ENCODE results near the gene CEACAM6. TPM values are rescaled to one million over a fixed set of nuclear protein-coding genes. Genes with fewer than 3 reads are reported as not detected.
A peak's percentile ranks its signal among the peaks of the same experiment; 100 is the strongest.

The CEACAM6 gene
- total RNA-seq, 1 experiment from 2014 or later: not detected

DNA sequence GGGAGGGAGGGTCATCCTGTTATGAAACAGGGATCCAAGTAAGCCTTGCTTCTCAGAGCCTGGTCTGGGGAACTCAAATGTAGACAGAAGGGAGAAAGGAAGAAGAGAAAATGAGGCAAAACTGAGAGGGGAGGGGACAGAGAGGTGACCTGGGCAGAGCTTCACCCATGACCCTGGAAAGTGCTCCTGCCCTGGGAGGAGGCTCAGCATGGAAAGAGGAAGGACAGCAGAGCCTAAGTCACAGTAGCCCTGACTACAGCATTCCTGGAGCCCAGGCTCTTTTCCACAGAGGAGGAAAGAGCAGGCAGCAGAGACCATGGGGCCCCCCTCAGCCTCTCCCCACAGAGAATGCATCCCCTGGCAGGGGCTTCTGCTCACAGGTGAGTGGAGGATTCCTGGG, 41.0 kb downstream of the CEACAM6 start, which contains the start of gene CEACAM3:
Gene CEACAM3, plus strand, starts transcription at position 226 of the 400 bp plus-strand sequence. Its CDS starts 91 bp downstream, at position 317.
- no peak for DNase-seq (ENCODE audit: low spot score)

DNA sequence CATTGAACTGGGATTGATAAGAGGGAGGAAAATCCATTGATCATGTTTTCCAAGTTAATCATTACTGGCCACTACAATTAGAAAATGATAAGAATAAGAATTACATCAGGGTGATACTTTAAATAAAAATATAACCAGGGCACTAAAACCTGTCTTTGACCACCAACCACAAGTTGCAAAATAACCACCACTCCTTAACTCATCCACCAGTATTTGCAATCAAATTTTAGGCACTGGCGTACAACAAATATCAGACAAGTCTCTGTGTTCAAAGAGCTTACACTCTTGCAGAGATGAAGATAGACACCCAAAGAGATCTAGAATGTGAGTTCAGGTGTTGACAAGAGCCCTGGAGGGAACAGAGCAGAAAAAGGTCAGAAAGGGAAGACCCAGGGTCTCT, 41.6 kb downstream of the CEACAM6 start:
- no peak for DNase-seq (ENCODE audit: low spot score)

DNA sequence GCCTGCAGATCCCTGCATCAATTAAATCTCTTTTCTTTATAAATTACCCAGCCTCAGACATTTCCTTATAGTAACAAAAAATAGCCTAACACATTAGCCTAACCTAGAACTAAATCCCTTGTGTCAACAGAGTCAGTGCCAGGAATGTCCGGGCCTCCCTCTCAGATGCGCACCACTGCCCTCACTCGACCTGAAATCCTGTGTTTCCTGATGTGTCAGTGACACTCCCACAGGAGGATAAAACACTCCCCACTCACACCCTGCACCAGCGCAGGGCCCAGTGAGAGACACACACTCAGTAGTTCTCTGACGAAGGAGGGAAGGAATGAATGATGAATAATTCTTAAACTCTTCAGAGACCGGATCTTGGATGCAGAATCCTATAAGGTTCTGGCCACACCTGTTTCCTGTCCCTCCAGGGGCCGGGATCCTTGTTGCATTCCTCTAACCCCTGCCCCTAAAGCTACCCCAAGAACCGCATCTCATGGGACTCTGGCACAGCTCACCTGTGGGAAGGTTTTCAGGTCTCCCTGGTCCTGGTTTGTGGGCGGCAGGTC, 44.2 kb downstream of the CEACAM6 start:
- no peak for DNase-seq (ENCODE audit: low spot score)

DNA sequence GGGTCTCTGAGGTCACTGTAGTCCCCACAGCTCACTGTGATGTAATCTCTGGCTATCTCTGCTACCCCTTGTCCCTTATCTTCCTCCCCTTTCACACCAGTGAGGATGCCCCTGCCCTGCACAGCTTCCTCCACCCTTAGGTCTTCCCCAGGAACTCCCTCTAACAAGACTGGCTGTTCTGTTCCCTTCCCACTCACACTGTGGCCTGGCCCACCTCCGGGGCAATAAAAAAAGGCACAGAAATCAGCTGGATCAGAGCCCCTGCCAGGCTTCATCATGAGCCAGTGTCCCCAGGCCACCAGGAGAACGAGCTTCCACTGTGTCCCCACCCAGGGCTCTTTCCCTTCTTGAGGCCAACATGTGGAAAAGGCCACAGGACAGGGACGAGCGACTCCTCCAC, 45.7 kb downstream of the CEACAM6 start:
- DNase-seq (ENCODE audit: low spot score): no peak

DNA sequence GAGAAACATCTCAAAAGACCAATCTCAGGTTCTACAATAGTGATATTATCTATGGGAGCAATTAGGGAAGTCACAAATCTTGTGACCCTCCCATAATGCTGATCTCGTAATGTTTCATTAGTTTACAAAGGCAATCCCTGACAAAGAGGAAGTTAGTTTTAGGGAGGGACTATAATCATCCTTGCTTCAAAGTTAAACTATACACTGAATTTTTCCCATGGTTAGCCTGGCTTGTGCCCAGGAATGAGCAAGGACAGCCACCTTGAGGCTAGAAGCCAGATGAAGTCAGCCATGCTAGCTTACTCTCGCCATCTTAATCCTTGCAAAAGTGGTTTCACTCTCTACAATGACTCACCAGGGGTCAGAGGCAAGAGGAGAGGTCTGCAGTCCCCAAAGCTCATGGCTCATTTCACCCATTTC, 46.5 kb downstream of the CEACAM6 start:
- no peak for DNase-seq (ENCODE audit: low spot score)

DNA sequence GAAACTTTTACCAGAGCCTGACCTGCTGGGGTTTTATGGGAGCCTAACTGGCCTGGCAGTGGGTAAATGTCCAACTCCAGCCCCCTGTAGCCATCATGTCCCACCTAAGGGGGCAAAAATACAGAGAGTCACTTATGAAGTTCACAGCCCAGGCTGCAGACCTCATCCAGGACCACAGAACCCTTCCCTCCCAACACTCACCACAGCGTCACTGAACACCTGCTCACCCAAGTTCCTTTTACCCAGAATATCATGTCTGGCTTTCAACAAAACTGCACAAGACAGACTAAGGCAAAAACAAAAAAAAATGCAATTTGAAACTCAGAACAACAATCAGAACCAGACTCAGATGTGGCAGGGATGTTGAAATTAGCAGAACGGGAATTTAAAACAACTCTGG, 47.4 kb downstream of the CEACAM6 start:
- no peak for DNase-seq (ENCODE audit: low spot score)

DNA sequence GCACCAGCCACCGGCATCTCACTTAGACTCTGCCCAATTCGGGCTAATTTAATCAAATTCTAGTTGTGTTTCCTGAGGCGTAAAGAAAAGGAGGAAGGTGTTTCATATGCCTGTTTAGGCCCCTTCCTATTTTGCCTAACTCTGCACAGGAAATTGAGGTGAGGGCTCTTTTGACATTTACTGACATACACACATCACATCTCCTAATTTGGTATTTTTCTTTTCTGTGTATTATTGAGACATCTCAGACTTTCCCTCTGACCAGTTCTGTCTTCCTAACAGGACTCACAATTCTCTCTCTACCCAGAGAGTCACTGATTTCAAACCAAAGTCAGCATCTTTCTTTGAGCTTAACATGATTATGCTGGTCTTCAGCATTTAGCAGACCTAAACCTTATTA, 49.0 kb downstream of the CEACAM6 start:
- no peak for DNase-seq (ENCODE audit: low spot score)

DNA sequence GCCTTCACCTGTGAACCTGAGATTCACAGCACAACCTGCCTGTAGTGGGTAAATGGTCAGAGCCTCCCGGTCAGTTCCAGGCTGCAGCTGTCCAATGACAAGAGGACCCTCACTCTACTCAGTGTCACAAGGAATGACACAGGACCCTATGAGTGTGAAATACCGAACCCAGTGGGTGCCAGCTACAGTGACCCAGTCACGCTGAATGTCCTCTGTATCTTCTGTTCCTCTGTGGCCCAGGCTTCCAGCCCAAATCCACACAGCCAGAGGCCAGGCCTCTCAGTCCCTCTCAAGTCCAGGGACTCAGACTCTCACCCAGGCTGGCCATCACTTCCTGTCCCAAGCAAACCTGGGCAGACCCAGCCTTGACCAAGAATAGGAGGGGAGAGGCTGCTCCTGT, 51.8 kb downstream of the CEACAM6 start:
- no peak for DNase-seq (ENCODE audit: low spot score)

DNA sequence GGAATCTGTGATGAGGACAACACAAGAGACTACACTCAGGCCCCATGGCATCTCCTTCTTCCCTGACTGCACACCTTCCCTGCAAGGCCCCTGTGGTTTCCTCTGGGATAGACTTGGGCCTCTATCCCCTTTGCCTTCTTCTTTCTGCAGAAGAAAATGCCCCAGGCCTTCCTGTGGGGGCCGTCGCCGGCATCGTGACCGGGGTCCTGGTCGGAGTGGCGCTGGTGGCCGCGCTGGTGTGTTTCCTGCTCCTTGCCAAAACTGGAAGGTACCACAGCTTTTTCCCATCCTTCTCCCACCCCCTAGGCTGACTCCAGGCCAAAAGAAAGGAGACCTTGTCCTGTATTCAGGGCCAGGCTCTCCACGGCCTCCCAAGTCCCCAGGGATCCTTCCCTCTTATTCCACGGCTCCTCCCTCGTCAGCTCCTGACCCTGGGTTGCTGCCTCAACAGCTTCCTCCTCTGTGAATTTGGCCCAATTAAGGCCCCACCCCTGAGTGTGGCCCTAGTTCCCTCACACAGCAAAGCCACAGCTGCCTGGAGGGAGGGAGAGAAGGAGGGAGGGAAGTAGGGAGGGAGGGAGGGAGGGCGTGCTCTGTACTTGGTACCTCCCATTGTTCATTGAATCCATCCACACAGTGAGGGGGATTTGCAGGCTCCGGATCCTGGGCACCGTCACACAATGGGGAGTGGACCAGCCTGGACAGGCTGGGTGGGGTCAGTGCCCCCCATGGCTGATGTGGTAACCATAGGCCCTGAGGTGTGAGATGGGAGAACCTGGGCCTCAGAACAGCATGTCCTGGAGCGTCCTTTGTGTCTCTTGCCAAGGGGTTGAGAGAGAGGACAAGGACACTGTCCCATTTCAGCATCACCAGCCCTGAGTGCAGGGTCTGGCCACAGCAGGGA, 53.6 kb downstream of the CEACAM6 start:
- no peak for DNase-seq (ENCODE audit: low spot score)

DNA sequence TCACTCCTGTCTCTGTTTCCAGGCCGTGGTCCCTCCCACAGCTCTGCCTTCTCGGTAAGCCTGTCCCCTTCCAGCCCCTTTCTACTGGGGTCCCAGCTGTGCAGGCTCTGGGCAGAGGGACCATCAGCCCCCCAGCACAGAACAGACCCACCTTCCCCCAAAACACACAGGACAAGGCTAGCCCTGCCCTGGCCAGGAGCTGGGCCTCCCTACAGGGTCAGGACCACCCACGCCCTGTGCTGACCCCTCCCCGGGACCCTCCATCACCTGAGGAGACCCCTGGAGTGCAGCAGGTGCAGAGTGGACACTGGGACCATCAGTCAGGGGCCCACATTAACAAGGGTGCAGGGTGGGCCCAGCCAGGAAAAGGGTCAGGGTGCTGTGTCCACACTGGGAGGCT, 55.0 kb downstream of the CEACAM6 start:
- DNase-seq (ENCODE audit: low spot score): no peak

GRCh38 chr19:41811036-41811435, 55.7 kb downstream of the CEACAM6 start:
- DNase-seq (ENCODE audit: low spot score): no peak

- DNase-seq (ENCODE audit: low spot score): no peak
These were observed 56.7 kb downstream of the CEACAM6 start for GRCh38 chr19:41811981-41812380.

DNA sequence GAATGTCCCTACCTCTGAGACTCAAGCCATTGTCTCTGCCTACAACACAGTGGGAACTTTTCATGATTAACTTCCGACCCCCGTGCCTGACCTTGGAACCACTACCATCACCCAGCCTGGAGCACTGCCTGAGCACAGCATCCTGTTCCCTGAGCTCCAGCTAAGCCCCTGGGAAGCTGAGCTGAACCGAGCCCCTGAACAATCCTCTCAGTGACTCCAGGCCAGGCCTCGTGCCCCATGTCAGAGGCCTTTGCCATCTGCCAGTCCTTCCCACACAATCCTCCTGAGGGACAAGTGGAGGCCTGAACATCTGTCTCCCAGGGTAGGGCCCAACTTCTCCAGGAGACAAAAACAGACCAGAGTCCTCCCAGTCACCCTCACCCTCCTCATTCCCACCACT, 58.6 kb downstream of the CEACAM6 start:
- DNase-seq (ENCODE audit: low spot score): no peak

DNA sequence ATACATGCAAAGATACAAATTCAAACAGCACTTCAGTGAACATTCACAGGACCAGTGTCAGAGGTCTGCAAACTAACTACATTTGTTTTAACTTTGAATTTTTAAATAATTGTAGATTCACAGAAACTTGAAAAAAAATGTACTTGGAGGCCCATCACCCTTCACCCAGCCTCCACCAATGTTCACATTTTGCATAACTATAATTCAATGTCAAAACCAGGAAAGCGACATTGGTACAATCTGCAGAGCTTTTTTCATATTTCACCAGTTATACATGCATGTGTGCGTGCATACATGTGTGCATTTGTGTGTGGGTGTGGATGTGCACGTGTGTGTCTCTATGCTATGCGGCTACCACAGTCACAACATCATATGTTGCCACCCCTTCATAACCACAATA, 60.0 kb downstream of the CEACAM6 start:
- DNase-seq (ENCODE audit: low spot score): no peak

DNA sequence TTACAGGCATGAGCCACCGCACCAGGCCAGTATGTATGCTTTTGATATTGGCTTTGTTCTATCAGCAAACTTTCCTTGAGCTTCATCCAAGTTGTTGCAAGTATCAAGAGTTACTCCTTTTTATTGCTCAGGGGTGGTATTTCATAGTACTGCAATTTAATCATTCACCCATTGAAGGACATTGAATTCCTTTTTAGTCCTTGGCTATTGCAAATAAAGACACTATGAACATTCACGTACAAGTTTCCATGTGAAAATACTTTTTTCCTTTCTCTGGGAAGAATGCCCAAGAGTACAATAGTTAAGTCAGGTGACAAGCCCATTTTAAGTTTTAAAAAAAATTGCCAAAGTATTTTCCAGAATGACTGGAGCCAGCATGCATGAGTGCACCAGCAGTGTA, 61.4 kb downstream of the CEACAM6 start:
- DNase-seq (ENCODE audit: low spot score): no peak

GRCh38 chr19:41821003-41821735, 65.8 kb downstream of the CEACAM6 start:
- DNase-seq (ENCODE audit: low spot score): peak; percentile 31

Other genes starting within 250 kb of the CEACAM6 start
- gene CEACAM21, start 179.4 kb upstream of the CEACAM6 start, total RNA-seq (2014; rRNA removed; shearing (Covaris generic)): 0.14 TPM in 1 of 2 replicates, not detected in the other
- not detected in 2 replicates for gene CEACAM4, start 128.5 kb upstream of the CEACAM6 start, total RNA-seq (2014; rRNA removed; shearing (Covaris generic))
- gene CEACAM7, start 67.3 kb upstream of the CEACAM6 start, total RNA-seq (2014; rRNA removed; shearing (Covaris generic)): not detected in 2 replicates
- not detected in 2 replicates for gene CEACAM5, start 46.9 kb upstream of the CEACAM6 start, total RNA-seq (2014; rRNA removed; shearing (Covaris generic))
- gene CEACAM3, start 41.1 kb downstream of the CEACAM6 start, total RNA-seq (2014; rRNA removed; shearing (Covaris generic)): not detected in 2 replicates
- 0.41 TPM in 1 of 2 replicates, not detected in the other for gene LYPD4, start 89.2 kb downstream of the CEACAM6 start, total RNA-seq (2014; rRNA removed; shearing (Covaris generic))
- gene DMRTC2, start 89.5 kb downstream of the CEACAM6 start, total RNA-seq (2014; rRNA removed; shearing (Covaris generic)): not detected in 2 replicates
- gene RPS19, start 104.7 kb downstream of the CEACAM6 start, total RNA-seq (2014; rRNA removed; shearing (Covaris generic)): 1,641 and 1,922 TPM in 2 replicates
- gene CD79A, start 121.7 kb downstream of the CEACAM6 start, total RNA-seq (2014; rRNA removed; shearing (Covaris generic)): not detected in 2 replicates
- 14.5 and 15.9 TPM in 2 replicates for gene ARHGEF1, start 127.7 kb downstream of the CEACAM6 start, total RNA-seq (2014; rRNA removed; shearing (Covaris generic))
- not detected in 2 replicates for gene ERFL, start 172.9 kb downstream of the CEACAM6 start, total RNA-seq (2014; rRNA removed; shearing (Covaris generic))
- 149 and 167 TPM in 2 replicates for gene RABAC1, start 203.8 kb downstream of the CEACAM6 start, total RNA-seq (2014; rRNA removed; shearing (Covaris generic))
- 2.1 and 2.8 TPM in 2 replicates for gene ATP1A3, start 238.7 kb downstream of the CEACAM6 start, total RNA-seq (2014; rRNA removed; shearing (Covaris generic))